Endothelial cell of hepatic sinusoid (primary cell): ENCODE data around the gene ZNF48.
"Not testable (repeated sequence)": the region's sequence is repeated elsewhere in the genome, so short reads cannot be mapped to it uniquely, and the experiment has no call there.

Experiments
- in situ Hi-C: cut with HindIII; loops from 2 replicates; pipeline ENCODE4 v1.10.0; 2017; ENCODE audit warnings: low sequenced_read_pairs

ZNF48 gene

GRCh38 chr16:30377050-30377811 lies 18.0 kb upstream of the ZNF48 start:
- in situ Hi-C loops, result no loop called here

GRCh38 chr16:30377812-30378235 lies 17.4 kb upstream of the ZNF48 start:
- in situ Hi-C loops, result no loop called here

- in situ Hi-C loops, result no loop called here
These were observed 16.7 kb upstream of the ZNF48 start for GRCh38 chr16:30378236-30379157.

GRCh38 chr16:30379158-30379783 lies 15.9 kb upstream of the ZNF48 start:
- in situ Hi-C loops, result no loop called here

- in situ Hi-C loops, result no loop called here
These were observed 15.0 kb upstream of the ZNF48 start for GRCh38 chr16:30380072-30380802.

- in situ Hi-C loops, result no loop called here
These were observed 14.4 kb upstream of the ZNF48 start for GRCh38 chr16:30380803-30381208.

- in situ Hi-C loops, result no loop called here
These were observed 13.8 kb upstream of the ZNF48 start for GRCh38 chr16:30381291-30382041.

GRCh38 chr16:30382111-30382881 lies 12.9 kb upstream of the ZNF48 start, which contains the start of gene SEPTIN1:
TSS of gene SEPTIN1 (minus strand) at chr16:30382561. CDS start at chr16:30382542, 19 bp downstream.
- in situ Hi-C loops, result no loop called here

- in situ Hi-C loops, result no loop called here
These were observed 11.7 kb upstream of the ZNF48 start for GRCh38 chr16:30383521-30383920.

GRCh38 chr16:30394592-30395154 lies 547 bp upstream of the ZNF48 start:
- in situ Hi-C loops, result no loop called here

- in situ Hi-C loops, result no loop called here
These were observed 869 bp downstream of the ZNF48 start for GRCh38 chr16:30395992-30396585.

- in situ Hi-C loops, result not testable (repeated sequence)
These were observed 1.4 kb downstream of the ZNF48 start for GRCh38 chr16:30396627-30397026.

GRCh38 chr16:30397056-30397455 lies 1.8 kb downstream of the ZNF48 start:
- in situ Hi-C loops, result no loop called here

GRCh38 chr16:30397776-30398660 lies 2.8 kb downstream of the ZNF48 start:
- in situ Hi-C loops, result no loop called here

GRCh38 chr16:30398661-30399434 lies 3.6 kb downstream of the ZNF48 start:
- in situ Hi-C loops, result no loop called here

GRCh38 chr16:30399435-30400186 lies 4.4 kb downstream of the ZNF48 start:
- in situ Hi-C loops, result no loop called here
